NCI-H69 (cell line): Measurements from ENCODE around the gene BMPER.

Experiments used
- DNase-seq: peaks from one replicate; lab custom pipeline; 2025; lab: John Stamatoyannopoulos, UW

The BMPER gene

GRCh38 chr7:33905389-33906032 lies at the start of gene BMPER:
TSS of gene BMPER (plus strand) at chr7:33905539. CDS start at chr7:33905614, 75 bp downstream.
- DNase-seq, result peak; percentile 68

DNA sequence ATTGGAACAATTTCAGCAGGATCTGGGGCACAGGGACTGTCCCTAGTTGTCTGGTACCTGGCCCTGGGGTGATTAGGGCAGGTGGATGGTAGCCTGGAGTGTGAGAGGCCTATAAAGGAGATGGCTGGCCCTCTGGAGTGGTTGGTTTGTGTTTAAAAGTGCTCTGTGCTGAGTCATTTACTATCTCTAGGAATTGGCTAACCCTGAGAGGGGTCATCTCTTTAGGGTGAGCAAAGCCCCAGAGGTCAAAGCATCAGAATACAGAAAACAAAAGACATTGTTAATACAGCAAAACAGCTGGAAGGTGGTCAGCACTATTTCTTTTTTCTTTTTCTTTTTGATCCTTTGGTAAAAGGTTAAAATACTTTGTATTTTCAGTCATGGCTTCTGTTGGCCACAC lies 43.4 kb upstream of the BMPER start:
- DNase-seq, result no peak

DNA sequence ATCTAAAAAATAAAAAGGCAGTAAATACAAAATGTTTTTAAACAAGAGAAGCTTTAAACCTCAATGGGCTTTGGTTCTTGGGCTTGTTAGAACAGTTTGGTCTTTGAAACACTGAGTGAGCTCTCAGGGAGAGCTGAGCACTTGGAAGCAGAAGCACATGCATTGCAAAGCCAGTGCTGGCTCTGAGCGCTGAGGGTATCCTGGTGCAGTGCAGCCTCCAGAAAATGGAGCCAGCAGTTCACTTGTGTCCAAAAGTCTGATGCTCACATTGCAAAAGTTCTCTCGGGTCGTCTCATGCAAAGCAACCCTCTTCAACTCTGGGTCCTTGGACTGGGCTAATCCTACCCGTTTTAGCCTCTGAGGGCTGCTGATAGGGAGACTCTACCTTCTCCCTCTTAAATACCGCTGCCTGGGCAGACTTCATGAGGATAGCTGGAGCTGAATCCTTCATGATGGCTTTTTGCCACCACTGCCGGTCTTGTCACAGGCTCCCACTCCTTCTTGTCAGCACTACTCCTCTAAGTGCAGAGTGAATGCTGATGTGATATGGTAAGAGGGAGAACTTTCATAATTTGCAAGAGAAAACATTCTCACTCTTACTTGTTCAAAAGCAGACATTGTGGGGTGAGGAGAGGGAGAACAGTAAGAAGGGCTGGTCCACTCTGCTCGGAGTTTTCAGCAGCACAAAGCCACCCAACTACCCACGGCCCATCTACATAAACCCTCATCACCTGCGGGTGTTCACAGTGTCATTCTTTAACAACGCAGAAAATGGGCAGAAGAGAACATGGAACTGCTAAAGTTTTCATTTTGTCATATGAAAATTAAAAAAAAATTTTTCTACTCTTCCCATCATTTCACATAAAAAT lies 42.2 kb upstream of the BMPER start:
- no peak for DNase-seq

- no peak for DNase-seq
Measured at GRCh38 chr7:33868166-33868565, 37.2 kb upstream of the BMPER start.

DNA sequence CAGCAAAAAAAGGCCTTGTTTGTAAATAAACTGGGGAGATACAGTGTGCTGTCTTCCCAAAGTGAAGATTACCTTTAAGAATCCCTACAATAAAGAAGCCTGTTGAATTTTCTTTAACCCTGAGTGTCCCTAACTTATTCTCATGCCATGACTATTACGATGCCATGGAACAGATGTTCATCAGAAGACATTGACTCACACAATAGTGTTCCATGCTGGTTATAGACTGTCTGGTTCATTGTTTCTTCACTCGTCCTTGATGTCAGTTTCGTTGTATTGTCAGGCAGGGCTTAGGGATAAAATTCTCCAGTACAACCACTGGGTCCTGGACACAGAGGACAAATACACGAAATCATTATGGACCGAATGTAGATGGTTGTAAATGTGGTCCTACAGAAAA lies 36.2 kb upstream of the BMPER start:
- no peak for DNase-seq

GRCh38 chr7:33870120-33870519 lies 35.2 kb upstream of the BMPER start:
- no peak for DNase-seq

DNA sequence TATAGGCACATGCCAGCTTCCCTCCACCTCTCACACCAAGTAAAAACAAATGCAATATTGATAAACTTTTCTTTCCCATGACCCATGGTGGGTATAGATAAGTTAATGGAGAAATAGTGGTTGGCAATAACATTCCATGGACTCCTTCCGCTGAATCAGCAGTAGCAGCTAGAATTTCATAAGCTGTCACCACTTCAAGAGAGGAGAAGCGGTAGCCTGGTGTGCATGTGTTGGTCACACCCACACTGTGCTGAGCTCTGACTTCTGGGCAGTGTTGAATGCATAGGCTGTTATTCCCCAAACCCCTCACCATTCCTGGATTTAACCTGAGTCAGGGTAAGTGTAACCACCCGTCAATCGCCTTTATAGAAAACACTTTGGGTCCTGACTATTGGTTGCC lies 32.5 kb upstream of the BMPER start:
- DNase-seq, result no peak

- no peak for DNase-seq
Measured at GRCh38 chr7:33873518-33873917, 31.8 kb upstream of the BMPER start.

DNA sequence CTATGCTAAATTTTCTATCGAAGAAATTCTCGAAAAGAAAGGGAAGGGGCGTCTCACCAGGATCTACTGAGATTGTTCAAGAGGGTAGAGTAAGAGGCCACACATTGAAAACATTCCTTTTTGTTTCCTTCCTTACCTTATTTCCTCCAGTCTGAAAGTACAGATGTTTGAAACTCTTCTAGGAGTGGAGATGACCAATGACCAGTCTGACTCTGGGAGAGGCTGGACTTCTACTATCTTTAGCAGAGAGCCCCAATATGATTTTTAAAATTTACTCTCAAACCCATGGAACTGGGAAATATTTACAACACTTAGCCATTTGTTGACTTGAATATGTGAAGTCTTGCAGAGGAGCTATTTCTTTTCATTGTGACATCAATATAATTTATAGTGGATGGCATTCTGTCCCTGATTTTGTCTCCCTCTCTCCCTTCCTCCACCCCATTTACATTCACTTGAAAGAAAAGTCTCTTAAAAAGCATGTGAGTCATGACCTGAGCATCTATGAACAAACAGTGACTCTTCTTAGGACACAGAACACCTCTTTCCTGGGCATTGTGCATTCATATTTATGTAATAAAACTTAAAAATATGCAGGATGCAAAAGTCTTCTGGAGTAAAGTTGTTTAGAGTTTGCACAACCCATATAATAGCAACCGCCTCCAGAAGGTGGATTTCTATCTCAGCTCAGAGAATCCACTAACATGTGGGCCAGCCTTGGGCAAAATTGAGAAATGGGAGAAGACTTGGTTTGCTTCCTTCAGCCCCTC lies 31.2 kb upstream of the BMPER start:
- DNase-seq, result no peak

DNA sequence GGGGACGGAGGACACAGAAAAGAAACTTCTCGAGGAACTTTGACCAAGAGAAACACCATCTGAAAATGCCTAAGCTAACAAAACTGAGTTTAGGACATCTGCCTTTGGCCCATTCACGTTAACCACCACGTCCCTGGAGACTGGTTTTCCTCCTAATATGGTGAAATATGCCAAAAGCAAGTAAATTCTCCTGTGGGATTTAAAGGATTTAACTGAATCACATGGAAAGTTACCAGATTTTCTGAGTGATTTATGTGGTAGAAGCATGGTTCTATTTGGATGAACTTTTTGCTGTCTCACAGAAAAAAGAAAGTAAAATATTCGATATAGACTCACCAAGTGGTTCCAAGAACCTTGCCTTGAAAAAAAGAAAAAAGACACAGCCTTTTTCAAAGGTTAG lies 30.4 kb upstream of the BMPER start:
- DNase-seq, result no peak

DNA sequence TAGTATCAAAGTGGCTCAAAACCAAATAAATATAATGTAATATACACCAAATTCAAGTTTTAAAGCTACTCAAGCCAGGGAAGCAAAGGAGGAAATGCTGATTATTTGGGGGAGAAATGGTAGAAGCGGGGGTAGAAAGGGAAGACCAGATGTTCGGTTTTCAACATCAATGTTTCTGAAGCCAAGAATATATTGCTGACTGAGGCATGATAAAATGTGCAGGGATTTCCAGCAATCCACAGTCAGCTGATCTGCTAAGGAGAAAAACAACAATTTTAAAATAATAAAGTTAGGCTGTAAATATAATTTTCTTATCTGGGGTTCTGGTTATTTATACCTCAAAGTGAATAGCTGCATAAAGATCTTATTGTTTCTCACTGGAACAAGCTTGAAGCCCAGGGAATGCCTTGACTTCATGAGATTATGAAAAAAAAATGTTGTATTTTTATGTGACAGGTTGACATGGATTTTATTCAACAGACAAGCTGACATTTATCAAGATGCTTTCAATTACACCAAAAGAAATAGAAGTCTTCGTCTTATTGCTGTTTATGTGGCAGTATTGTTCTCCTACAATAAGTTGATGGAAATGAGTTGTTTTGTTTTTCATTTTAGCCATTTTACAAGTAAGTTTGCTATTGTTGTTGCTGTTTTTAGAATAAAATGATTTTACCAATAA lies 28.6 kb upstream of the BMPER start:
- no peak for DNase-seq

DNA sequence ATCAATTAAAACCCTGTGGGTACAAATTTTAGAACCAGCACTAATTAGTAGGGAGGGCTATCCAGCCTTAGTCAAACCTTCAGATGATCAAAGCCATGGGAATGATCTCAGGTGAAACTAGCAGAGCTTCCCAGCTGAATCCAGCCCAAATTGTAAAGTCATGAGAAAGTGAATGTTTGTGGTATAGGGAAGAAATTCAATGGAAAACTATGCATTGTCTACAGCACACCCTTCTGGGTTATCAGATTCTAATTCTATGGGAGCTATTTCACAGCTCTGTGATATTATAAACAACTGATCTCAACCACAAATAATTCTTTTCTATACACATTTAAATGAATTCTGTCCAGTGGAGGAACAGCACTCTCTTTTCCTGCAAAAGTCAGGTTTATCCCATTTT lies 24.6 kb upstream of the BMPER start:
- DNase-seq, result no peak

- no peak for DNase-seq
Measured at GRCh38 chr7:33881316-33881715, 24.0 kb upstream of the BMPER start.

- no peak for DNase-seq
Measured at GRCh38 chr7:33882040-33882837, 23.1 kb upstream of the BMPER start.

DNA sequence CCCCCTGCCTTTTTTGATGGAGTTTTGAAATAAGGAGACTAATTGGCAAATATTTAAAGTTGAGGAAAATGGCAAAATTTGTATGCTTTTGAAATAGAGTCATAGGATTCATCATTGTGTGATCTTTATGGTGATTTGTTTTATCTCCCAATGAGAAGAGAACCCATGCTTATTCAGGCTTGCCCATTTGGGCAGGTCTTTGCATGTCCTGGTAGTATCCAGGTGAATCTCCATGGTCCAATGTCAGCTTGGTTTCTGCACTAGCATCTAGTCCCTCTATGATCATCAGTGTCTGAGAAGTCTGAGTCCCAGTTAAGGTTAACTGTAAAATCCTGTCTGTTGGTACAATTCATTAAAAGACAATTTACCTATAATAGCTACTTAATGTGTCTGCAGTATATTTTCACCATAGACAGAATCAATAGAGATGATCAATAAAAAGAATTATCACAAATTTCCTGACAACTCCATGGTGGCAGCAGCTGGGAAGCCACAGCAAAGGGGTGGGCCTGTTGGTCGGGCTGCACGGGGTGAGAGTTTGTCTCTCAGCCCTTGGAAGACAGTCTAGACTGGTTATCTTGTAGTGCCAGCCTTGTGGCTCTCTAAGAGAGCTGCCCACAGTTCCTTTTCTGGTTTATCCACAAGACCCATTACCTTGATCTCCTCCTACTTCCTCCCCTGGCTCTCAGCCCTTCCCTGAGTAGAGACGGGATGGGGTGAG lies 22.2 kb upstream of the BMPER start:
- DNase-seq, result no peak

GRCh38 chr7:33883671-33883965 lies 21.7 kb upstream of the BMPER start:
- no peak for DNase-seq

DNA sequence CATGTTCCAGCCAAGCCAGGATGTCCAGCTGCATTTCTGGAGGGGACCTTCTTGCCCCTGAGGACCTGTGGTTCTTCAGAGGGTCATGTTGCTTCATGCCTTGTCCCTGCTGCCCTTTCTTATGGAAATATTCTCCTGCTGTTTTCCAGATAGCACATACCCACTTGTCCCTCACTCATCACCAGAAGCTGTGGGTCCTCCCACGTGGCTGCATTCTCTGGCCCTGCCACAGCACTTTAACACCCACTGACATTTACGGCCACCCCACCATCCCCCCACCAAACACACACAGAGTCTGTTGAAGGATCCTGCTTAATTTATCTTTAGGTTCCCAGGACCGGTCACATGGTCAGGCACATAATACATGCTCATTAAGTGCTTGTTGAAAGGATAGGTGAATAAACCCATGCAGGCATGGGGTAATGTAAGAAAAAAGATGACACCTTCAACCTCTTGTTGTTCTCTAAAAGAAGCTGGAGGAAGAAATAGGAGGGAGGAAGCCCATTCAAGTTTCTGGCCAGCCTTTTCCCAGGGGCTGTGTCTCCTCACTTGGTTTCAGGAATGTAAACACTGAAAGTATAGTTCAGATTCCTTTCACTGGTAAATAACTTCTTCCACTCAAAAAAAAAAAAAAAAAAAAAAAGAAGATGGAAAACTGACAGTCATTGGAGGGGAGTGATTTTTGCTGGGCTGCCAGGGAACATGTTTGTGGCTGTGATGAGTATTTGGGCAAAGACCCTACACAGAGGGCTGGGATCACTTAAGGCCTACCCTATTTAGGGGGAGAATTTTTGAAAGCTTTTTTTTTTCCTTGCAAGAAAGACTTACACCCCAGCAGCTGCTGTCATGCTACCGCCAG lies 19.8 kb upstream of the BMPER start:
- no peak for DNase-seq

DNA sequence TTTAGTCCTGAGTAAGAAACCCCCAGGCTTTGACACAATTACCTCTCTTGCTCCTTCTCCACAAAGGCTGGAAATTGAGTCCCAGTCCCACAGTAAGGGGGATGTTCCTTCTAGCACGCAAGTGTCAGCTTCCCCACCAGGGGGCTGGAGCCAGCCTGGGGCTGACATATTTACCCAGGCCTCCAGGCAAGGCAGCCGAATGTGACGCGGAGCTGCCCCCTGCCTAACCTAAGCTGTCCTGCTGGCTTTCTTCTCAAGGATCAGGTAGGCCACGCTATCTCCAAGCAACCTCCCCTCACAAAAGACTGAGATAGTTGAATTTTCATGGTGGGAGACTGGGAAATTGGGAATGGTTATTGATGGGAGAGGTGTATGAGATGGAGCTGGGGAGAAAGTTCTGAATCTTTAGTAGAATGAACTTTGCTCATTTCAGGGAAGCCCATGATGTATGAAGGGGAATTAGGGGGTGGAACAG lies 19.2 kb upstream of the BMPER start:
- peak; percentile 20 for DNase-seq

DNA sequence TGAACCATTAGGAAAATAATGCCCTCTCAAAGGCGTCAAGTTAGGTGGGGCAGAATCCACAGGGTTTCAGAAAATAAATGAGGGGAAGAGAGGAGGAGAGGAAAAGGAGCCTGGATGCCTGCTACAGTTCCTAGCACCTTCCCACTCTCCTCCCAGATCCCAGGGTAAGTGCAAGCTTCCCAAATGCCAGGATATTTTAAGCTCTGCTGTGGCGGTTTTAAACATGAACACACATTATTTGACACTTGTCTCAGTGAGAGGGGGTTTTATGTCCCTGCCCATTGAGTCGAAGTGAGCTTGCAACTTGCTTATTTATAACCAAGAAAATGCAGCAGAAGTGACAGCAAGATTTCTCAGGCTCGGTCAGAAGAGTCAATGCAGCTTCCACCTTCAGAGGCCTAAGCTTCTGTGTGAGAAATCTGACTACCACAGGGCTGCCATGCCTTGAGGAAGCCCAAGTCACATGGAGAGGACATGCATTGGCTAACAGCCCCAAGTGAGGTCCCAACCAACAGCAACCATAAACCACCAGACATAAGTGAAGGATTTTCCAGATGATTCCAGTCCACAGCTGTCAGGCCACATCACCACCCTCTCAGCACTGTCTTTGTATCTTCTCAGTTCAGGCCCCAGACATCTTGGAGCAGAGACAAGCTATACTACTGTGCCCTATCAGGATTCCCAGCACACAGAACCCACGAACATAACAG lies 17.9 kb upstream of the BMPER start:
- no peak for DNase-seq
